Measurements from ENCODE around the gene DLAT.

The DLAT gene

GRCh38 chr11:112016088-112016764, 9.0 kb upstream of the DLAT start:
- H4K12ac ChIP-seq (ENCODE audit: low read depth, low read length): no peak overlapping the region
- H3K9me3 ChIP-seq (ENCODE audit: insufficient read depth, low read depth, low read length): no peaks in the 10 kb centered on the region
- H4K8ac ChIP-seq (ENCODE audit: low read depth, low read length): no peak overlapping the region
- no peak overlapping the region for H2BK5ac ChIP-seq (ENCODE audit: low read depth, low read length, poor library complexity)
- H2AK5ac ChIP-seq (ENCODE audit: low read length): no peak overlapping the region
- no peak overlapping the region for H3K14ac ChIP-seq (ENCODE audit: low read length)
- H3K36me3 ChIP-seq (ENCODE audit: control insufficient read depth in 1 of 2, insufficient read depth in 2 of 2, low read length in 2 of 2): no peaks in the 10 kb centered on the region
- no peaks in the 10 kb centered on the region for H3K79me1 ChIP-seq (ENCODE audit: low read length)
- H2BK120ac ChIP-seq (ENCODE audit: insufficient read depth, low read length, poor library complexity): no peak overlapping the region
- H3K4me1 ChIP-seq (ENCODE audit: control insufficient read depth in 1 of 2, insufficient read depth in 2 of 2, low read length in 2 of 2): no peaks in the 10 kb centered on the region
- no peak overlapping the region for H3K4me3 ChIP-seq (ENCODE audit: low read depth, low read length)
- H2AFZ ChIP-seq (ENCODE audit: insufficient read depth, low read length, poor library complexity): no peak overlapping the region
- WGBS (ENCODE audit: extremely low coverage, insufficient coverage, insufficient read length): no CpG with 5 or more reads among the region's 13 CpGs
- DNase-seq: no peak
- H3K9ac ChIP-seq (ENCODE audit: low read length): no peak overlapping the region
- no peak overlapping the region for H3K4ac ChIP-seq (ENCODE audit: low read depth, low read length)
- no peak overlapping the region for H4K91ac ChIP-seq (ENCODE audit: low read depth, low read length)
- no peak overlapping the region for H3K23ac ChIP-seq (ENCODE audit: low read length)
- no peak overlapping the region for H3K27ac ChIP-seq (ENCODE audit: low read depth, low read length)
- H3K27me3 ChIP-seq (ENCODE audit: insufficient read depth, low read length): no peaks in the 10 kb centered on the region
- H3K79me2 ChIP-seq (ENCODE audit: control insufficient read depth, insufficient read depth, low read length, poor library complexity): no peaks in the 10 kb centered on the region
- H2BK12ac ChIP-seq (ENCODE audit: low read length): no peak overlapping the region
- no peak overlapping the region for H3K4me2 ChIP-seq (ENCODE audit: low read length)
- no peak overlapping the region for H3K18ac ChIP-seq (ENCODE audit: low read length)

- no peaks in the 10 kb centered on the region for H3K9me3 ChIP-seq (ENCODE audit: insufficient read depth, low read depth, low read length)
- no peak overlapping the region for H3K23ac ChIP-seq (ENCODE audit: low read length)
- H3K14ac ChIP-seq (ENCODE audit: low read length): no peak overlapping the region
- H3K79me1 ChIP-seq (ENCODE audit: low read length): no peaks in the 10 kb centered on the region
- no peak overlapping the region for H4K12ac ChIP-seq (ENCODE audit: low read depth, low read length)
- H3K9ac ChIP-seq (ENCODE audit: low read length): no peak overlapping the region
- no peak overlapping the region for H3K18ac ChIP-seq (ENCODE audit: low read length)
- H4K91ac ChIP-seq (ENCODE audit: low read depth, low read length): no peak overlapping the region
- H2BK120ac ChIP-seq (ENCODE audit: insufficient read depth, low read length, poor library complexity): no peak overlapping the region
- H3K4ac ChIP-seq (ENCODE audit: low read depth, low read length): no peak overlapping the region
- H2BK5ac ChIP-seq (ENCODE audit: low read depth, low read length, poor library complexity): no peak overlapping the region
- H3K4me3 ChIP-seq (ENCODE audit: low read depth, low read length): no peak overlapping the region
- no peak overlapping the region for H2AFZ ChIP-seq (ENCODE audit: insufficient read depth, low read length, poor library complexity)
- H3K4me2 ChIP-seq (ENCODE audit: low read length): no peak overlapping the region
- WGBS (ENCODE audit: extremely low coverage, insufficient coverage, insufficient read length): no CpG with 5 or more reads among the region's 1 CpG
- no peak overlapping the region for H2BK12ac ChIP-seq (ENCODE audit: low read length)
- no peaks in the 10 kb centered on the region for H3K27me3 ChIP-seq (ENCODE audit: insufficient read depth, low read length)
- no peak overlapping the region for H2AK5ac ChIP-seq (ENCODE audit: low read length)
- DNase-seq: no peak
- H3K79me2 ChIP-seq (ENCODE audit: control insufficient read depth, insufficient read depth, low read length, poor library complexity): no peaks in the 10 kb centered on the region
- H3K36me3 ChIP-seq (ENCODE audit: control insufficient read depth in 1 of 2, insufficient read depth in 2 of 2, low read length in 2 of 2): no peaks in the 10 kb centered on the region
- no peak overlapping the region for H4K8ac ChIP-seq (ENCODE audit: low read depth, low read length)
- H3K4me1 ChIP-seq (ENCODE audit: control insufficient read depth in 1 of 2, insufficient read depth in 2 of 2, low read length in 2 of 2): no peaks in the 10 kb centered on the region
- no peak overlapping the region for H3K27ac ChIP-seq (ENCODE audit: low read depth, low read length)
Measured at GRCh38 chr11:112016765-112017376, 8.3 kb upstream of the DLAT start.

- Histone ChIP-seq H3K27me3 (ENCODE audit: insufficient read depth, low read length) (no peaks in the 10 kb centered on the region), H3K4ac (ENCODE audit: low read depth, low read length) (no peak overlapping the region), H2BK12ac (ENCODE audit: low read length) (no peak overlapping the region), H2AK5ac (ENCODE audit: low read length) (no peak overlapping the region), H3K18ac (ENCODE audit: low read length) (no peak overlapping the region), H3K14ac (ENCODE audit: low read length) (no peak overlapping the region), H2AFZ (ENCODE audit: insufficient read depth, low read length, poor library complexity) (no peak overlapping the region), H2BK120ac (ENCODE audit: insufficient read depth, low read length, poor library complexity) (no peak overlapping the region), H3K27ac (ENCODE audit: low read depth, low read length) (no peak overlapping the region), H3K79me2 (ENCODE audit: control insufficient read depth, insufficient read depth, low read length, poor library complexity) (no peaks in the 10 kb centered on the region), H3K23ac (ENCODE audit: low read length) (no peak overlapping the region), H3K4me3 (ENCODE audit: low read depth, low read length) (no peak overlapping the region), H2BK5ac (ENCODE audit: low read depth, low read length, poor library complexity) (no peak overlapping the region), H3K4me1 (ENCODE audit: control insufficient read depth in 1 of 2, insufficient read depth in 2 of 2, low read length in 2 of 2) (no peaks in the 10 kb centered on the region), H4K8ac (ENCODE audit: low read depth, low read length) (no peak overlapping the region), H3K9me3 (ENCODE audit: insufficient read depth, low read depth, low read length) (no peaks in the 10 kb centered on the region), H3K9ac (ENCODE audit: low read length) (no peak overlapping the region), H3K36me3 (ENCODE audit: control insufficient read depth in 1 of 2, insufficient read depth in 2 of 2, low read length in 2 of 2) (no peaks in the 10 kb centered on the region), H4K91ac (ENCODE audit: low read depth, low read length) (no peak overlapping the region), H3K79me1 (ENCODE audit: low read length) (no peaks in the 10 kb centered on the region), H3K4me2 (ENCODE audit: low read length) (no peak overlapping the region), H4K12ac (ENCODE audit: low read depth, low read length) (no peak overlapping the region)
- no peak for DNase-seq
- WGBS (ENCODE audit: extremely low coverage, insufficient coverage, insufficient read length): no CpG with 5 or more reads among the region's 4 CpGs
Measured at GRCh38 chr11:112017538-112017937, 7.7 kb upstream of the DLAT start.

- Histone ChIP-seq H3K4me1 (ENCODE audit: control insufficient read depth in 1 of 2, insufficient read depth in 2 of 2, low read length in 2 of 2) (no peaks in the 10 kb centered on the region), H2BK12ac (ENCODE audit: low read length) (no peak overlapping the region), H3K27ac (ENCODE audit: low read depth, low read length) (no peak overlapping the region), H4K12ac (ENCODE audit: low read depth, low read length) (no peak overlapping the region), H2AK5ac (ENCODE audit: low read length) (no peak overlapping the region), H3K23ac (ENCODE audit: low read length) (no peak overlapping the region), H3K36me3 (ENCODE audit: control insufficient read depth in 1 of 2, insufficient read depth in 2 of 2, low read length in 2 of 2) (no peaks in the 10 kb centered on the region), H3K79me1 (ENCODE audit: low read length) (no peaks in the 10 kb centered on the region), H2BK120ac (ENCODE audit: insufficient read depth, low read length, poor library complexity) (no peak overlapping the region), H3K4ac (ENCODE audit: low read depth, low read length) (no peak overlapping the region), H3K79me2 (ENCODE audit: control insufficient read depth, insufficient read depth, low read length, poor library complexity) (no peaks in the 10 kb centered on the region), H3K9ac (ENCODE audit: low read length) (no peak overlapping the region), H3K14ac (ENCODE audit: low read length) (no peak overlapping the region), H3K4me2 (ENCODE audit: low read length) (no peak overlapping the region), H3K9me3 (ENCODE audit: insufficient read depth, low read depth, low read length) (no peaks in the 10 kb centered on the region), H4K8ac (ENCODE audit: low read depth, low read length) (no peak overlapping the region), H2BK5ac (ENCODE audit: low read depth, low read length, poor library complexity) (no peak overlapping the region), H2AFZ (ENCODE audit: insufficient read depth, low read length, poor library complexity) (no peak overlapping the region), H3K4me3 (ENCODE audit: low read depth, low read length) (no peak overlapping the region), H3K27me3 (ENCODE audit: insufficient read depth, low read length) (no peaks in the 10 kb centered on the region), H3K18ac (ENCODE audit: low read length) (no peak overlapping the region), H4K91ac (ENCODE audit: low read depth, low read length) (no peak overlapping the region)
- no peak for DNase-seq
- no CpG with 5 or more reads among the region's 5 CpGs for WGBS (ENCODE audit: extremely low coverage, insufficient coverage, insufficient read length)
Measured at GRCh38 chr11:112019066-112019465, 6.1 kb upstream of the DLAT start.
